Activated naive CD8-positive, alpha-beta T cell treated with anti-CD3 and anti-CD28 coated beads for 36 hours (primary cell): ENCODE results near the gene ELFN2. TPM values are rescaled to one million over a fixed set of nuclear protein-coding genes. Genes with fewer than 3 reads are reported as not detected.

Experiments
- DNase-seq: peaks from one replicate; pipeline ENCODE4 v3.0.0; 2021
- H3K27ac Mint-ChIP-seq: one replicate; pipeline ENCODE4 v1.8.0; 2022; ENCODE audit warnings: mild to moderate bottlenecking, moderate library complexity, mixed read lengths
- H3K27me3 Mint-ChIP-seq: one replicate; pipeline ENCODE4 v1.8.0; 2022; ENCODE audit warnings: mild to moderate bottlenecking, mixed read lengths
- H3K36me3 Mint-ChIP-seq: one replicate; pipeline ENCODE4 v1.8.0; 2021; ENCODE audit warnings: mild to moderate bottlenecking, mixed read lengths
- H3K4me1 Mint-ChIP-seq: one replicate; pipeline ENCODE4 v1.8.0; 2021; ENCODE audit warnings: mixed read lengths
- H3K4me3 Mint-ChIP-seq: one replicate; pipeline ENCODE4 v1.8.0; 2022; ENCODE audit warnings: mild to moderate bottlenecking, moderate library complexity, mixed read lengths
- H3K9me3 Mint-ChIP-seq: one replicate; pipeline ENCODE4 v1.8.0; 2022; ENCODE audit warnings: mixed read lengths
- total RNA-seq, 2 experiments: library from RNA; stranded (reverse); gene quantifications; one replicate each; pipeline ENCODE4 v1.2.3, GENCODE V29; 2021

The ELFN2 gene
- total RNA-seq, 2 experiments from 2014 or later, result 0.06 to 0.20 TPM

GRCh38 chr22:37358386-37358785 lies 68.9 kb downstream of the ELFN2 start:
- no peak for DNase-seq
- Mint-ChIP-seq H3K27ac (no peak overlapping the region), H3K27me3 (no peaks in the 10 kb centered on the region), H3K36me3 (no peaks in the 10 kb centered on the region), H3K4me3 (no peak overlapping the region), H3K9me3 (no peaks in the 10 kb centered on the region), H3K4me1 (peaks cover 3% of the 10 kb centered on the region)

- no peak overlapping the region for H3K4me3 Mint-ChIP-seq
- no peaks in the 10 kb centered on the region for H3K27me3 Mint-ChIP-seq
- H3K27ac Mint-ChIP-seq, result no peak overlapping the region
- H3K4me1 Mint-ChIP-seq, result peaks cover 3% of the 10 kb centered on the region
- no peaks in the 10 kb centered on the region for H3K36me3 Mint-ChIP-seq
- DNase-seq, result no peak
- H3K9me3 Mint-ChIP-seq, result no peaks in the 10 kb centered on the region
These were observed 69.7 kb downstream of the ELFN2 start for GRCh38 chr22:37357446-37358075.

GRCh38 chr22:37356922-37357321 lies 70.4 kb downstream of the ELFN2 start:
- Mint-ChIP-seq H3K27ac (no peak overlapping the region), H3K36me3 (no peaks in the 10 kb centered on the region), H3K4me1 (peaks cover 3% of the 10 kb centered on the region), H3K4me3 (no peak overlapping the region), H3K9me3 (no peaks in the 10 kb centered on the region), H3K27me3 (no peaks in the 10 kb centered on the region)
- DNase-seq, result no peak

- Mint-ChIP-seq H3K36me3 (no peaks in the 10 kb centered on the region), H3K4me3 (no peak overlapping the region), H3K9me3 (no peaks in the 10 kb centered on the region), H3K27ac (no peak overlapping the region), H3K4me1 (no peaks in the 10 kb centered on the region), H3K27me3 (no peaks in the 10 kb centered on the region)
- DNase-seq, result no peak
These were observed 72.1 kb downstream of the ELFN2 start for GRCh38 chr22:37355174-37355573.

GRCh38 chr22:37354670-37355069 lies 72.6 kb downstream of the ELFN2 start:
- no peak for DNase-seq
- Mint-ChIP-seq H3K4me1 (no peaks in the 10 kb centered on the region), H3K27ac (no peak overlapping the region), H3K4me3 (no peak overlapping the region), H3K9me3 (no peaks in the 10 kb centered on the region), H3K36me3 (no peaks in the 10 kb centered on the region), H3K27me3 (no peaks in the 10 kb centered on the region)

GRCh38 chr22:37354261-37354660 lies 73.0 kb downstream of the ELFN2 start:
- Mint-ChIP-seq H3K27me3 (no peaks in the 10 kb centered on the region), H3K4me3 (no peak overlapping the region), H3K4me1 (no peaks in the 10 kb centered on the region), H3K36me3 (no peaks in the 10 kb centered on the region), H3K9me3 (no peaks in the 10 kb centered on the region), H3K27ac (no peak overlapping the region)
- DNase-seq, result no peak

- Mint-ChIP-seq H3K36me3 (no peaks in the 10 kb centered on the region), H3K27me3 (no peaks in the 10 kb centered on the region), H3K27ac (no peak overlapping the region), H3K9me3 (no peaks in the 10 kb centered on the region), H3K4me1 (no peaks in the 10 kb centered on the region), H3K4me3 (no peak overlapping the region)
- DNase-seq, result no peak
These were observed 73.4 kb downstream of the ELFN2 start for GRCh38 chr22:37353839-37354238.

GRCh38 chr22:37352481-37352880 lies 74.8 kb downstream of the ELFN2 start:
- H3K36me3 Mint-ChIP-seq, result no peaks in the 10 kb centered on the region
- H3K27me3 Mint-ChIP-seq, result no peaks in the 10 kb centered on the region
- H3K9me3 Mint-ChIP-seq, result no peaks in the 10 kb centered on the region
- no peaks in the 10 kb centered on the region for H3K4me1 Mint-ChIP-seq
- H3K27ac Mint-ChIP-seq, result no peak overlapping the region
- no peak for DNase-seq
- H3K4me3 Mint-ChIP-seq, result no peak overlapping the region

GRCh38 chr22:37351232-37351631 lies 76.0 kb downstream of the ELFN2 start:
- no peak overlapping the region for H3K4me3 Mint-ChIP-seq

GRCh38 chr22:37349043-37349814 lies 78.0 kb downstream of the ELFN2 start:
- no peak for DNase-seq
- Mint-ChIP-seq H3K4me3 (no peak overlapping the region), H3K4me1 (no peaks in the 10 kb centered on the region), H3K27me3 (no peaks in the 10 kb centered on the region), H3K36me3 (no peaks in the 10 kb centered on the region), H3K27ac (no peak overlapping the region), H3K9me3 (no peaks in the 10 kb centered on the region)

More at GRCh38 chr22:37351232-37351631, 76.0 kb downstream of the ELFN2 start:
- Mint-ChIP-seq H3K36me3 (no peaks in the 10 kb centered on the region), H3K27me3 (no peaks in the 10 kb centered on the region), H3K27ac (no peak overlapping the region), H3K9me3 (no peaks in the 10 kb centered on the region), H3K4me1 (no peaks in the 10 kb centered on the region)
- DNase-seq, result no peak

GRCh38 chr22:37346505-37346895 lies 80.8 kb downstream of the ELFN2 start:
- DNase-seq, result no peak
- no peak overlapping the region for H3K4me3 Mint-ChIP-seq
- no peak overlapping the region for H3K27ac Mint-ChIP-seq
- no peaks in the 10 kb centered on the region for H3K27me3 Mint-ChIP-seq
- H3K36me3 Mint-ChIP-seq, result no peaks in the 10 kb centered on the region
- H3K4me1 Mint-ChIP-seq, result no peaks in the 10 kb centered on the region
- no peaks in the 10 kb centered on the region for H3K9me3 Mint-ChIP-seq

GRCh38 chr22:37345863-37346504 lies 81.3 kb downstream of the ELFN2 start:
- Mint-ChIP-seq H3K27ac (no peak overlapping the region), H3K4me3 (no peak overlapping the region), H3K27me3 (no peaks in the 10 kb centered on the region), H3K36me3 (no peaks in the 10 kb centered on the region), H3K4me1 (no peaks in the 10 kb centered on the region), H3K9me3 (no peaks in the 10 kb centered on the region)
- DNase-seq, result no peak

GRCh38 chr22:37344735-37345449 lies 82.4 kb downstream of the ELFN2 start:
- no peak for DNase-seq
- Mint-ChIP-seq H3K36me3 (no peaks in the 10 kb centered on the region), H3K4me1 (no peaks in the 10 kb centered on the region), H3K4me3 (no peak overlapping the region), H3K27me3 (no peaks in the 10 kb centered on the region), H3K27ac (no peak overlapping the region), H3K9me3 (no peaks in the 10 kb centered on the region)

- H3K9me3 Mint-ChIP-seq, result no peaks in the 10 kb centered on the region
- no peaks in the 10 kb centered on the region for H3K27me3 Mint-ChIP-seq
- no peak overlapping the region for H3K27ac Mint-ChIP-seq
- no peak overlapping the region for H3K4me3 Mint-ChIP-seq
- DNase-seq, result no peak
- H3K4me1 Mint-ChIP-seq, result no peaks in the 10 kb centered on the region
- H3K36me3 Mint-ChIP-seq, result no peaks in the 10 kb centered on the region
These were observed 83.2 kb downstream of the ELFN2 start for GRCh38 chr22:37343863-37344734.
